Measurements from ENCODE around the gene TAOK2.

GRCh38 chr16:30018731-30019158 lies 45.1 kb downstream of the TAOK2 start:
- no peak for TF ChIP-seq EZH2 (conservative IDR thresholded peaks at IDR 0.05; ENCODE audit: low read depth, low read length)
- TF ChIP-seq KLF16 (CRISPR knock-in tag; IDR thresholded peaks at IDR 0.05), result no peak
- no peak for TF ChIP-seq ZNF446 (CRISPR knock-in tag; IDR thresholded peaks at IDR 0.05)
- no peak for TF ChIP-seq SKIL (CRISPR knock-in tag; IDR thresholded peaks at IDR 0.05; ENCODE audit: borderline replicate concordance)
- no peak for TF ChIP-seq ZNF652 (CRISPR knock-in tag; IDR thresholded peaks at IDR 0.05; ENCODE audit: borderline replicate concordance, low read depth)
- no peak for TF ChIP-seq MEIS2 (CRISPR knock-in tag; IDR thresholded peaks at IDR 0.05)
- TF ChIP-seq RAD51 (IDR thresholded peaks at IDR 0.05; ENCODE audit: borderline replicate concordance), result no peak
- no peak for TF ChIP-seq HMG20B (CRISPR knock-in tag; conservative IDR thresholded peaks at IDR 0.05)
- no peak for TF ChIP-seq RFX5 (IDR thresholded peaks at IDR 0.05; ENCODE audit: low read depth, low read length)
- no peak for TF ChIP-seq TOE1 (CRISPR knock-in tag; IDR thresholded peaks at IDR 0.05)
- TF ChIP-seq SMC3 (IDR thresholded peaks at IDR 0.05; ENCODE audit: low read length), result no peak
- TF ChIP-seq BCL3 (CRISPR knock-in tag; IDR thresholded peaks at IDR 0.05), result no peak
- TF ChIP-seq SUZ12 (IDR thresholded peaks at IDR 0.05; ENCODE audit: low read depth, low read length), result no peak

All from HepG2 (cell line).